Stimulated activated CD4-positive, alpha-beta T cell treated with anti-CD3 and anti-CD28 coated beads, Interleukin-4, amount 100 ng/mL, for 24 hours (primary cell): ENCODE measurements around the gene LZTS3.
"Not testable (repeated sequence)": the region's sequence is repeated elsewhere in the genome, so short reads cannot be mapped to it uniquely, and the experiment has no call there.

ENCODE experiments used
- DNase-seq: peaks from one replicate; pipeline ENCODE4 v3.0.0-alpha.2; 2020

Gene LZTS3

GRCh38 chr20:3192226-3193015, 19.1 kb upstream of the LZTS3 start:
- no peak for DNase-seq

DNA sequence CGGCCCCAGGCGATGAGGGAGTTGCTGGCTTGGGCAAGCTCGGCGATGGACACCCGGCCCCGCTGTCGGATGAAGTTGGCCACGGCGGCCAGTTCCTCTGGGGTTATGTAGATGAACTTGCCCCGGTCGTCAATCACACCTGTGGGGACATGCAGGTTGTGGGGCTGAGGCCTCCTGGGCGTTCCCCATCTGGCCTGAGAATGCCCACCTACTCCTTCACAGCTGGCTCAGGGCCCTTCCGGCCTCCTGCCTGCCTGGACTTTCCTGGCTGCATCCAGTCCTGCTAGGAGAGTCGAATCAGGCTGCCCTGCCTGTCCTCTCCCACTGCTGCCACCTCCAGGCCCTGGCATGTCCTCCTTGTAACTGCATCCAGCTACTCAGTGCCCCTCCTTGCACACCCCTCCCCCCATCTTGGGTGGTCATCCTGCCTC, 17.3 kb upstream of the LZTS3 start:
- DNase-seq, result no peak

GRCh38 chr20:3189561-3190131, 16.3 kb upstream of the LZTS3 start:
- DNase-seq, result no peak

GRCh38 chr20:3188823-3189413, 15.6 kb upstream of the LZTS3 start:
- no peak for DNase-seq

- DNase-seq, result not testable (repeated sequence)
Observed at GRCh38 chr20:3187861-3188260, 14.5 kb upstream of the LZTS3 start.

DNA sequence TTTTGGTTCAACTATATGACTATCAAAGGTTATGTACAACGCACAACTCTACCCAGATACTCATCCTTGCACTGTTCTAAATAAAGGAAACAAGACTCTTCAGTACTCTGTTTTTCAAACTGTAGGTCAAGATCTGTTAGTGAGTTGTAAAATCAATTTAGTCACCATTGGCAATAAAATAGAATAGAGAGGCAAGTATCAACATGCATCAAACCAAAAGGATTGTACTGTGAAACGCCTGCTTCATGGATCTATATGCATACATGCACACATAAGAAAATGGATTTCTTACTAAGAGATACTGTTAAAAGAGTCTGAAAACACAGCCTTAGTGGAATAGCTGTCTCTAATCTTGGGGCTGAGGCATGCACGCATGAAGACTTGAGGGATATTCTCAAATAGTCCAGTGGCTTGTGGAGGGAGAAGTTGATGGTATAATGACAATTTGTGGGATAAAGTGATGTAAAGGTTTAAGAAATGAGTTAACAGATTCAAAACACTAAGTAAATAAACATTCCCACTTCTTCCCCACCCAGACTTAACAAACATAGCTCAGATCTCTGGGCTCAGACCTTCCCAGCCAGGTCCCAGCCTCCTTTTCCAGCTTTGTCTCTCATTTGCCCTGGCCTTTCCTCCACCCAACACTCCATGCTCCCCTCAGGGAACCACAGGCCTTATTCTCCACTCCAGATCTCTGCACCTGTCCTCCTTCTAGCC, 10.7 kb upstream of the LZTS3 start:
- no peak for DNase-seq

- not testable (repeated sequence) for DNase-seq
Observed at GRCh38 chr20:3182429-3182828, 9.1 kb upstream of the LZTS3 start.

GRCh38 chr20:3181270-3181669, 7.9 kb upstream of the LZTS3 start:
- no peak for DNase-seq

DNA sequence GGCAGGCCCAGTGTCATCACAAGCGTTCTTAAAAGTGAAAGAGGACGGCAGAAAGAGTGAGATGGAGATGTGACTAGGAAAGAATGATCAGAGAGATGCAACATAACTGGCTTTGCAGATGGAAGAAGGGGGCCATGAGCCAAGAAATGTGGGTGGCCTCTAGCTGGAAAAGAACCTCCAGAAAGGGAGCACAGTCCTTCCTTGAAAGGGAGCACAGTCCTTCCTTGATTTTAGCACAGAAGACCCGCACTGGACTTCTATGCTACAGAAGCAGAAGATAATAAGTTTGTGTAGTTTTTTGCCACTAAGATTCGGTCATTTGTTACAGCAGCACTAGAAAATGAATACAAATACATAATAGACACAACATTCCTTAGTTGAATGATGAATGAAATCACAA, 7.0 kb upstream of the LZTS3 start:
- no peak for DNase-seq

DNA sequence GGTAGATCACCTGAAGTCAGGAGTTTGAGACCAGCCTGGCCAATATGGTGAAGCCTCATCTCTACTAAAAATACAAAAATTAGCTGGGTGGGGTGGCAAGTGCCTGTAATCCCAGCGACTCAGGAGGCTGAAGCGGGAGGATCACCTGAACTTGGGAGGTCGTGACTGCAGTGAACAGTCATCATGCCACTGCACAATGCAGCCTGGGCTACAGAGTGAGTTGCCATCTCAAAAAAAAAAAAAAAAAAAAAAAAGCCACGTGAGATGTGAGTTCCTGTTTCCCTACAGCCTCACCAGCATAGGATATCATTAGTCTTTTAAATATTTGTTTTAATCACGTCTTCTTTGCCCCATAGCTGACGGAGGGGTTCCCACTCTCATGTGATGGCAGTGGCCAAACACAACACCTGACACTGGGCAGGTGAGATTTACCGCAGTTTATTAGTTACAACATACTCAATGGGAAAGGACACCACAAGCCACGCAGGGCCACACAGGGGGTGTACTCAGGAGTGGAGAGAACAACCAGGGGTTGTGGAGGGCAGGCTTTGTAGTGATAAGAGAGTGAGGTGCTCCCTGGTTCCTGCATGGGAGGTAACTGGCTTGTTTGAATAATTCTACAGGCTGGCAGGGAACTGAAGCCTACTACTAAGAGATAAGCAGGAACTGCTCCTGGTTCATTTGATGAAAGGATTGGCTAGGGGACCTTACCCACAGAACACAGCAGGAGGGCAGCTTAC, 4.6 kb upstream of the LZTS3 start:
- DNase-seq, result no peak

DNA sequence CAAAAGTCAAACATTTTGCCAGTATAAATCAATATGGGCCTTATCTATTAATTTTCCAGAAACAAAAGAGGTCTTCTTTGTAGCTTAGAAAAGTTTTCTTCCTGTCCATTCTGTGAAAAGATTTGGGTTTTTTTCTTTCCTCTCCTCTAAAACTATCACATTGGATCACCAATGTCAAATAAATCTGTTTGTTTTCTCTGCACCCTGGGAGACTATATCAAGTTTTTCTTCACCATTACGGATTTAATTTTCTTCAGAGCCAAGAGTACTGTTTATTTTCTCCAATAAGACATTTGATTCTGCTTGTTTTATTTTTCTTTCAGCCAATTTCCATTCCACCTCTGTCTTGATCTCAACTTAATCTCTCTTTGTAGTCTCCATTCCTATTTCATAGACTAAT, 1.9 kb upstream of the LZTS3 start:
- DNase-seq, result no peak

DNA sequence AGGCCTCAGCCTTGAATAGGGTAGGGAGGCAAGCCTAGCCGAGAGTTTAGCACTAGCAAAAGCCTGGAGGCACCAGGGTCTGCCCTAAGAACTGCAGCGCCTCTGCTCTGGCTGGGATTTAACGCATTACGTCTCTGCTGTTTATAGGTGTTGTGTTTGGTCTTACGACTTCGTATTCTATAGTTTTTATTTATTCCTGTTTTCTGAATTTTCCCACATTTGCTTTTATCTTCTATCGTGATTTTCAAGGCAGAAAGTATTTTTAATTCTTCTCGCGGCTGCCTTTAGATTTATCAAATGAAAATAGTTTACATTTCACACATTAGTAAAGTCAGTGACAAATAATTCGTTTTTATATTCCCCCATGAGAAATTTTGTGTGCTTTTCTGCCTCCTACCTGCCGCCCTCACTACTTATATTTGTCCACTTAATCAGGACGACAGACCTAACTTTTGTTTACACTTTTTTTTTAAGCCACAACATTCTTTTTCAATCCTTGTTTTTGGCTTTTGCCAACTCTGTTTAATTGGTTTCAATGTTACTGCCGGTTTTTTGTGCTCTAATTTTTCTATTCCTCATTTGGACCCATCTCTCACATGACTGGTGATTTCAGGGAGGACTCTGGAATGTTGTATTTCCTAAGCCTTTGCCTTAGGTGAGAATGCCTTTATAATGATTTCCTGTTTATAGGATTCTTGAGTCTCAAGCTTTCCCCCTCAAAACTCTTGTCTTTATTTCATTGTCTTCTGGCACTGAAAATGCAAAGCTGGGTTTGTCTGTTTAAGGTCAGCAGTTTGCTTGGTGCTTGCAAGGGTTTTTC, 1.3 kb upstream of the LZTS3 start:
- DNase-seq, result no peak

- peak; percentile 90 for DNase-seq
Observed at GRCh38 chr20:3173610-3174441, 477 bp upstream of the LZTS3 start.

DNA sequence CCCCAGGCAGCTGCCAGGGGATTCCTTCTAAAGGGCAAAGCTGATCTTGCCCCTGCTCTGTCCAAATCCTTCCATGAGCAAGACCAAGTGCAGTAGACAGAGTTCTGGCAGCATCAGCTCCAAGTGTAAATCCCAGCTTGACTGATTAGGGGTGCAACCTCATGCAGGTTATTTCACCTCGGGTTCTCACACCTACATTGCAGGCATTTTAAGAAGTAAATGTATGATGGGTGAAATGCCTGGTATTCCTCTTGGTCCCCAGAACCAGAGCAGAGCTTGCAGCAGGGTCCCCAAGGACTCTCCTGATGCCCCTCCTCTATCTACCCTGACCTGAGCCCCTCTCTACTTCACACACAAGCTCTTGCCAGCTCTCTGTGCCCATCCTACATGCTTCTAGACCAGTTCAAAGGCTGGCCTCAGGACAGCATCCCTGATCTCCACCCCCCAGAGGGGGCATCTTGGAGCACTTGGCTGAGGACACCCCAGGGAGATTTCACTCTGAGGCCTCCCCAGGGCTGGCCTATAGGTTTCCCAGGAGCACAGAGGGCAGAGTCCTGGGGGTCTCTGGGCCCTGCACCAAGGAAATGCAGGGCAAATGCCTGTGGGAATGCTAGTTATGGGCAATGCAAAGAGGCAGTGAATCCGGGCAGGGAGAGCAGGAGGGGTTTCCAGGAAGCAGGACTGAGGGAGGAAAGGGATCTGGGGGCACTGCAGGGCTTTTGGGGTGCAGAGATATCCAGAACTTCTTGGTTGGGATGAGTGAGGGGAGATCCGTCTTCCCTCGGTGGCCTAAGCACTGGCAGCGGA, 1.0 kb downstream of the LZTS3 start:
- DNase-seq, result no peak

DNA sequence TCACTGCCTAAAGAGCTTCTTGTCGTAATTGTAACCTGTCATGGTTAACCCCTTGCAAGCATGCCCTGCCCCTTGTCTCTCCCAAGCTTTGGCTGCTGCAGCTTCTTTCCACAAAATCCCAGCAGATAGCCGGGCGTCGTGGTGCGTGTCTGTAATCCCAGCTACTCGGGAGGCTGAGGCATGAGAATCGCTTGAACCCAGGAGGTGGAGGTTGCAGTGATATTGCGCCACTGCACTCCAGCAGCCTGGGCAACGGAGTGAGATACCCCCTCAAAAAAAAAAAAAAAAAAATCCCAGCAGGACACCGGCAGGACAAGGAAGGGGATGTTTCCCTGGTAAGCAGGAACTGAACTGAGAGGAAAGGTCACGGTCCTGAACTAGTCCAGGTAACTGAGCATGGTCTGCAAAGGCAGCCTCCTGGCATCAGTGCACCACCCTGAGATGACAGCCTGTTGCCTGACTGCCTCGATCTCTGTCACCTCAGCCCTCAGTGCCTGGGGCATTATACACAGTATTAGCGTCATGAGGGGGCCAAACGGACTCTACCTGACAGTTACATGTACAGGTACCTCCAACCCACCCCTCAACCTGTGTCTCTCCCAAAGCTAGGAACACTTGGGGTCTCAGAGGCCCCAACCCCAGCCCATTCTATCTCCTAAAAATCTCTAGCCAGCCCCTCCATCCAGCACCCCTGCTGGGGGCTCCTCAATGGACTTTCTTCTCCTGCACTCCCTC, 1.8 kb downstream of the LZTS3 start:
- DNase-seq, result no peak

DNA sequence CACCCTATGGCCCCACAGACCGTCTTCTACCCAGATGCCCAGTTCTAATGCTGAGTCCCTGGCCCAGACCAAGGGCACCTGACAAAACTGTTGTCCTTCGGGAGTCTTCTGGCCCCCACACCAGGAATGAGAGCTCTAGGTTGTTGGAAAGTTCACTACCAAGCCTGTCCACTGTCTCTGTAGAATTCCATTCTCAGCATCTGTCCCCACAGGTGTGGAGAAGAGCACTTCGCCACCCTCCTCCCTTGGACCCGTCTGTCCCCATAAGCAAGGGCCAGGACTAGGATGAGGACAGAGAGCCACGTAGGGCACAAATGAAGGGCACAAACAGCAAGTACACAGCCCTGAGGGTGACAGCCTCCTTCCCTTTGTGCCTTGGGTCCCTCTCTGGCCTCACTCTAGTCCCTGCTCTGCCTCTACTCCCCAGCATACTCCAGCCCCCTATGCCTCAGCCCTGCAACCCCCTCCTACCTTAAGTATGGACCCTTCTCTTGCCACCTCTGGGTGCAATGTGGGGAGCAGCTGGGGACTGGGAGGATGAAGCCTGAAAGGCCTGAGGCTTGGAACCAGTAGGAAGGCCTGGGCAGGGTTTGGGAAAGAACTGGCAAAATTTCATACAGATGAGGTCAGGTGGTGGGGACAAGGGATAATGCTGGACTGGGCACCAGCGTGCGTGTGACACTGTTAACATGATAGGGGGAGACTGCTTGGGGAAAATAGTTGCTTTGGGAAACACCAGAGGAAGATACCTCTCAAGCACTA, 4.3 kb downstream of the LZTS3 start:
- DNase-seq, result no peak

DNA sequence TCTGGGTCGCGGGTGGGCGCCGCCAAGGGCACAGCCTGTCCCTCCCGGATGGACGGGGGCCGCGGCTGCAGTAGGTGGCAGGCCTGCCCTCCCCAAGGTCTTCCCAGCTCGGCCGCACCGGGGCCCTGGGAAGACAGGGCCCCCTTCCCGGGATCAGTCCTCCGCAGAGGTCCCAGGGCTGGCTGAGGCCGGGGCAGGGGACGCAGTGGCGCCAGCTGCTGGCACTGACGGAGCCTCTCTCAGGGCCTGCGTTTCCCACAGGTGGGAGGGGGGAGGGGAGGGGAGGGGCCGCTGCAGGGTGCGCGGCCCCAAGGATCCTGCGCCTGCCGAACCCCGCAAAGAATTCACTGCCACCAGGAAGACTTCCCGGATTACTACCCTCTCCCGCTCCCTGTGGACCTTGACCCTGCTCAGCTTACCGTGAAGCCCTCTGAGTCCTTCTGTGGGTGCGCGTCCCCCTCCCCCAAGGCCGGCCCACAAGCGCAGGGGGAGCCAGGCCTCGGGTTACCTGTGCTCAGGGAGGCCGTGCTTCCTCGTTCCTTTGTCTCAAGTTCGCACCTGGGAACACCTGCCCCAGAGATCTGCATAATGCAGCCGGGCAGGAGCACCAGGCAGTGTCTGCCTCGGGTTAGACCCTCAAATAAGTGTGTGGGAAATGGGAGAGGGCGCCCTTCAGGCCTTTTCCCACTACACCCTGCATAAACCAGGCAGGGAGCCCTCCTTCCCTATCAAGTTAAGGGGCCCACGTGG, 5.1 kb downstream of the LZTS3 start:
- DNase-seq, result no peak

- DNase-seq, result no peak
Observed at GRCh38 chr20:3167738-3168078, 5.6 kb downstream of the LZTS3 start.
